Fibroblast of the aortic adventitia (primary cell): ENCODE results near the gene AIFM2. TPM values are rescaled to one million over a fixed set of nuclear protein-coding genes. Genes with fewer than 3 reads are reported as not detected.
A peak's percentile ranks its signal among the peaks of the same experiment; 100 is the strongest.

Experiments used
- DNase-seq: peaks from one replicate; pipeline ENCODE4 v3.0.0-alpha.2; 2010; ENCODE audit warnings: low read depth
- H3K4me3 ChIP-seq: 2 replicates; pipeline ENCODE4 v1.5.1; 2011; ENCODE audit warnings: low read depth, mild to moderate bottlenecking, control low read depth, low read length, moderate library complexity
- total RNA-seq: library from RNA; depleted of rRNA; stranded (reverse); fragments of >200 nt; gene quantifications from 2 replicates; pipeline ENCODE4 v1.2.3, GENCODE V29; 2012; ENCODE audit warnings: low replicate concordance
- TF ChIP-seq, protein P1 (sequence below): IDR thresholded peaks from 2 replicates; pipeline ENCODE4 v1.5.1; 2011; ENCODE audit warnings: mild to moderate bottlenecking, low read length, control low read depth, inconsistent platforms; ENCODE audit not compliant: insufficient read depth

AIFM2 gene
- total RNA-seq, 1 donor: 7.3 TPM

DNA sequence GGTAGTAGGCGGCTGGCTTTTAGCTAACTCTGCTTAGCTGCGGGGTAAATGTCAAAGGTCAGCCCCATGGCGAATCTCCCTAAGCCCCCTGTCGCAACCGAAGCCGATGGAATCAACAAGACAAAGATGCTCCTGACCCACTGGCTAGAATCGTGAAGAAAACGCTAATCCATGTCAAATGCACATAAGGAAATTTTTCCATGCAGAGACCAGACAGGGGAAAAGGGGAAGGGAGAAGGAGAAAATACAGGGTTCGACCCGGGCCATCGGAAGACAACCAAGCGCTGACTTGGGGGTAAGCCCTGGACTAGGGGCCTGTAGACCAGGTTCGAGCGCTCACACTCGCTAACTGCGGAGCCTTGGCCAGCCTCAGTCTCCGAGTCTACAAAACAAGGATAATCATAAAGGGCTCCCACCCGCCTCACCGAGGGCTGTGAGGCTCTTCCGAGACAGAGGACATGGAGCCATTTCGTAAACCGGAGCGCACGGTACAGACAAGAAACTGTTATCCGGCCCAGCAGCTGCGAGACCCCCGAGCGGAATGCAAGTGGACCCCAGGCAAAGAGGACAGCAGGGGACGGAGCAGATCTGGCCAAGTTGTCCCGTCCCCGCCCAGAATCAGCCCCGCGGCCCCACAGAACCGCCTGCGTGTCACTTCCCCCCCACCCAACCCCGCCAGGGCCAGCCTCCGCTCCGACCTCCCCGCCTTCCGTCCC lies 37.2 kb upstream of the AIFM2 start:
- no peak for DNase-seq
- TF ChIP-seq, protein P1, sequence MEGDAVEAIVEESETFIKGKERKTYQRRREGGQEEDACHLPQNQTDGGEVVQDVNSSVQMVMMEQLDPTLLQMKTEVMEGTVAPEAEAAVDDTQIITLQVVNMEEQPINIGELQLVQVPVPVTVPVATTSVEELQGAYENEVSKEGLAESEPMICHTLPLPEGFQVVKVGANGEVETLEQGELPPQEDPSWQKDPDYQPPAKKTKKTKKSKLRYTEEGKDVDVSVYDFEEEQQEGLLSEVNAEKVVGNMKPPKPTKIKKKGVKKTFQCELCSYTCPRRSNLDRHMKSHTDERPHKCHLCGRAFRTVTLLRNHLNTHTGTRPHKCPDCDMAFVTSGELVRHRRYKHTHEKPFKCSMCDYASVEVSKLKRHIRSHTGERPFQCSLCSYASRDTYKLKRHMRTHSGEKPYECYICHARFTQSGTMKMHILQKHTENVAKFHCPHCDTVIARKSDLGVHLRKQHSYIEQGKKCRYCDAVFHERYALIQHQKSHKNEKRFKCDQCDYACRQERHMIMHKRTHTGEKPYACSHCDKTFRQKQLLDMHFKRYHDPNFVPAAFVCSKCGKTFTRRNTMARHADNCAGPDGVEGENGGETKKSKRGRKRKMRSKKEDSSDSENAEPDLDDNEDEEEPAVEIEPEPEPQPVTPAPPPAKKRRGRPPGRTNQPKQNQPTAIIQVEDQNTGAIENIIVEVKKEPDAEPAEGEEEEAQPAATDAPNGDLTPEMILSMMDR: no peak
- H3K4me3 ChIP-seq: peak overlapping the region; percentile 98

DNA sequence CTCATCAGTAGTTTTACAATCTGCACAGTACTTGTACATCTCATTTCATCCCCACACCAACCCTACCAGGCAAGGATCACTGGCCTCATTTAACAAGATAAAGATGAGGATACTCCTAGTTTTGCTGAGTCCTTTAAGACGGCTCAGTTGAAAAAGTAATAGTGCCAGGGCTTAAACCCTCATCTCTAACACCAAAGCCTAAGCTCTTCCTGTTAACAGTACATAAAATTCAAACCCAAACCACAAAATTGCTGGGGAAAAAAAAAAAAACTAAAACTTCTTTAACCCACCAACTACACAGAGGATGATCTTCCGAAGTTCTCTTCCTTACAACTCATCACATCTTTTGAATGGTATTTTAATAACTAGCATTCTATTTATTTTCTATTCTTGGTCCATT lies 36.4 kb upstream of the AIFM2 start:
- DNase-seq: no peak
- H3K4me3 ChIP-seq: peak overlapping the region; percentile 98
- TF ChIP-seq, protein P1: no peak

DNA sequence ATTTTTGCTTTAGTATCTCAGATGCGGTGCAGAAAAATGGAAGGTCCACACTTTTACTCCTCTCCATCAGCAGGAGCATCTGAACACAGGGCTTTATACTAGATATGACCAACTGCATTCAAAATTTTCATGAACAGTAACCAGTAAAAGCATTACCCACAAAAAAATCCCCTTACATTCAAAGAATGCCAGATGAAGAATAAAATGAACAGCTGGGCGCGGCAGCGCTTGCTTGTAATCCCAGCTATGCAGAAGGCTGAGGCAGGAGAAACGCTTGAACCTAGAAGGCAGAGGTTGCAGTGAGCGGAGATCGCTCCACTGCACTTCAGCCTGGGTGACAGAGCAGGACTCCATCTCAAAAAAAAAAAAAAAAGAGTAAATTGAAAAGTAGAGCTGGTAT lies 34.6 kb upstream of the AIFM2 start:
- TF ChIP-seq, protein P1: no peak
- no peak overlapping the region for H3K4me3 ChIP-seq
- no peak for DNase-seq

DNA sequence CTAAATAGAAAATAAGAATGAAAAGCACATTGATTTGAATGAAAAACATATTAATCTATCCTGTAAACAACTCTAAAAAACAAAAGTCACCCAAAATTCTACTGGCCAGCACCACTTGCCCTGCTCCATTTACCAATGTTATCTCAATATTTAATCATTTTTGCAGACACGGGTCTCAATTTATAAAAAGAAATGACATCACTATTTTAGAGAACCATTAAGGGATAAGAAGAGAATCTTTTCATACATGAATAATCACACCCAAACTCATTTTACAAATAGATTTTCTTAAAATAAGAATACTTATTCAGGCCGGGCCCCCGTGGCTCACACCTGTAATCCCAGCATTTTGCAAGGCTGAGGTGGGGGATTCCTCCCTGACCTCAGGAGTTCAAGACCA lies 33.8 kb upstream of the AIFM2 start:
- DNase-seq: no peak
- H3K4me3 ChIP-seq: no peak overlapping the region
- TF ChIP-seq, protein P1: no peak

DNA sequence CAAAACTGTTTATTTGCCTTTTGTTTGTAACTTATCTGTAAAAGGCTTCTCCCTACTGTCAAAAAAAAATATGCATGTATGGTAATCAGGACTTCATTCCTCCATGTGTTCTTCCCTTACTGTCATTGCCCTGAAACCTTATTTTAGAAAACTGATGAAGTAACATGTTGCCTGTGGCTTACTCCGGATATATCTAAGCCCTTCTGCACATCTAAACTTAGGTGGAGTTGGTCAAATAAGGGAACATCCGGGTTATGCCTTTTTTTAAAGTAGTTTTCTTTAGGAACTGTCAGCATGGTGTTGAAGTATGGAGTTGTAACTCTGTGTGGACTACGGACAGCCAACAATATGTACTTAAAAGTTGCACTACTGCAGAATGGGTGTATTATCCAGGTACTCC lies 31.5 kb upstream of the AIFM2 start:
- no peak for DNase-seq
- TF ChIP-seq, protein P1: no peak
- H3K4me3 ChIP-seq: no peak overlapping the region

DNA sequence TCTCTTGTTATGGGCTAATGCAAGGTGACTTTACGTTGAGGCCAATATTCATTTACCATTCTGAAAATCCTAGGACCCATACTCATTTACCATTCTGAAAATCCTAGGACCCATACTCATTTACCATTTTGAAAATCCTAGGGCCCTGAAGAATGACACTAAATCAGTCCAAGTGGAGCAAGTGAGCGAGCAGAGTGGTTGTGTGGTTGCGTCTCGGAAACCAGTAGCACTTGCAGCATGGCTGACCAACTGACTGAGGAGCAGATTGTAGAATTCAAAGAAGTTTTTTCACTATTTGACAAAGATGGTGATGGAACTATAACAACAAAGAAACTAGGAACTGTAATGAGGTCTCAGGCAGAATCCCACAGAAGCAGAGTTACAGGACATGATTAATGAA lies 30.8 kb upstream of the AIFM2 start:
- TF ChIP-seq, protein P1: no peak
- no peak for DNase-seq
- H3K4me3 ChIP-seq: no peak overlapping the region

DNA sequence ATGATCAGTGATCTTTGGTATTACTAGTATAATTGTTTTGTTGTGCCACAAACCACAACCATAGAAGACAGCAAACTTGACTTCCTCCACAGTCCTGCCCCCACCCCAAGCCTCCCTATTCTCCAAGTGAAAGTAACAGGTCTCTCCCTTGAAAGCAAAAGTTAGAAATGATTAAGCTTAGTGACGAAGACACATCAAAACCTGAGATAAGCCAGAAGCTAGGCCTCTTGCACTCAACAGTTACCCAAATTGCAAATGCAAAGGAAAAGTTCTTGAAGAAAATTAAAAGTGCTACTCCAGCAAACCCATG lies 30.2 kb upstream of the AIFM2 start:
- peak; percentile 24 for DNase-seq
- TF ChIP-seq, protein P1: no peak
- no peak overlapping the region for H3K4me3 ChIP-seq
